ENCODE data around the gene CAMK2A. TPM values are rescaled to one million over a fixed set of nuclear protein-coding genes. Genes with fewer than 3 reads are reported as not detected.

The CAMK2A gene
- polyA plus RNA-seq, 1 donor (not counting 4 experiments of a cell fraction or from before 2014, with no cell fraction given), result 0.05 TPM

DNA sequence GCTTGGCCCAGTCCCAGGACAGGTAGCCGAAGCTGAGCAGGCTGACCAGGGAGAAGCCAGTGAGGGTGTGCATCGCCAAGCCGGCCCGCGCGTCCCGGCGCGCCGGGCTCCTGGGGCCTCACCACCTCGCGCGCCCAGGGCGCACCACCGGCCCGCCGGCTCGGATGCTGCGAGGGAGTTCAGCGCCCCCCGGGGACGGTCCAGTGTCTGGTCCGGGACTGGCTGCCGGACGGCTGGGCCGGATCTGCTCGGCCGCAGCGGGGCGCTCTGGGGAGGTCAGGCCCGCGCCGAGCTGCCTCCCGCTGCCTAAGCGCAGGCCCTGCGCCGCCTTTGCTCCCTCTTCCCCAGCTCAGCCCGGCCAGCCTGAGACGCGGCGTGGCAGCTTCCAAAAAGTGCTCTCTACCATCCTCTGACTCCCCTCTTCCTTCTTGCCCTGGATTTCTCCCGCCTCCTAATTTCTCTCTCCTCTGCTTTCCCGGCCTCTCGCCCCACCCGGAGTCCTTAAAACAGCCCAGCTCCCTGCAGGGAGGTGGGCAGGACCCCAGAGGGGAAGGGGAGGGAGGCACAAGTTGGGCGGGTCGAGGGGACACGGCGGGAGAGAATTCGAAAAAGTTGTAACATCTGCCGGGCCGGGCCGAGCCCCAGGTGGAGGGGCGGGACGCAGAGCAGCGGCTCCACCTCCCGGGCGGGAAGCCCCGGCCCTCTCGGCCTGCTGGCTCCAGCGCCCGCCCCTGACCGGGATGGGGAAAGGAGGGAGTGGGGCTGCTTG is 12.9 kb upstream of the CAMK2A start, which contains the start of gene ARSI:
Gene ARSI (minus strand): TSS at position 605 of the 769 bp plus-strand sequence. CDS start 532 bp downstream, at position 73.
- no peaks in the 10 kb centered on the region for H3K9me3 ChIP-seq (ENCODE audit: control insufficient read depth, low read depth, low read length)
- no peaks in the 10 kb centered on the region for H3K79me2 ChIP-seq (ENCODE audit: control insufficient read depth, insufficient read depth, low read length)
- no peaks in the 10 kb centered on the region for H3K36me3 ChIP-seq (ENCODE audit: control insufficient read depth in 2 of 2, extremely low read depth in 1 of 2, insufficient read depth in 2 of 2, low read length in 2 of 2)
- DNase-seq (ENCODE audit: low read depth, low spot score) (no peak), FAIRE-seq (no peak)
- TF ChIP-seq, protein P1, sequence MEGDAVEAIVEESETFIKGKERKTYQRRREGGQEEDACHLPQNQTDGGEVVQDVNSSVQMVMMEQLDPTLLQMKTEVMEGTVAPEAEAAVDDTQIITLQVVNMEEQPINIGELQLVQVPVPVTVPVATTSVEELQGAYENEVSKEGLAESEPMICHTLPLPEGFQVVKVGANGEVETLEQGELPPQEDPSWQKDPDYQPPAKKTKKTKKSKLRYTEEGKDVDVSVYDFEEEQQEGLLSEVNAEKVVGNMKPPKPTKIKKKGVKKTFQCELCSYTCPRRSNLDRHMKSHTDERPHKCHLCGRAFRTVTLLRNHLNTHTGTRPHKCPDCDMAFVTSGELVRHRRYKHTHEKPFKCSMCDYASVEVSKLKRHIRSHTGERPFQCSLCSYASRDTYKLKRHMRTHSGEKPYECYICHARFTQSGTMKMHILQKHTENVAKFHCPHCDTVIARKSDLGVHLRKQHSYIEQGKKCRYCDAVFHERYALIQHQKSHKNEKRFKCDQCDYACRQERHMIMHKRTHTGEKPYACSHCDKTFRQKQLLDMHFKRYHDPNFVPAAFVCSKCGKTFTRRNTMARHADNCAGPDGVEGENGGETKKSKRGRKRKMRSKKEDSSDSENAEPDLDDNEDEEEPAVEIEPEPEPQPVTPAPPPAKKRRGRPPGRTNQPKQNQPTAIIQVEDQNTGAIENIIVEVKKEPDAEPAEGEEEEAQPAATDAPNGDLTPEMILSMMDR (optimal IDR thresholded peaks at IDR 0.05 in 1 of 3, IDR thresholded peaks at IDR 0.05 in 1 of 3, conservative IDR thresholded peaks at IDR 0.05 in 1 of 3; ENCODE audit: extremely low read depth in 1 of 3, insufficient read depth in 2 of 3, low read length in 3 of 3), result peak in 1 of 3 experiments; percentile 25
- no peak for TF ChIP-seq EZH2 (IDR thresholded peaks at IDR 0.05; ENCODE audit: low read length)
- dilution Hi-C loops (cut with MboI; ENCODE audit: extremely low pct_ligation_motif_present, low sequenced_read_pairs), result no loop called here
- peak within 1 kb of the TSS; percentile 77 for H3K4me2 ChIP-seq (ENCODE audit: control insufficient read depth, extremely low read depth, insufficient read depth, low read depth, low read length)
- peaks cover 4% of the 10 kb centered on the region for H3K9me1 ChIP-seq (ENCODE audit: control insufficient read depth, extremely low read depth, insufficient read depth, low read length)
- peak within 1 kb of the TSS; percentile 76 for H2AFZ ChIP-seq (ENCODE audit: control insufficient read depth, low read length)
- peak within 1 kb of the TSS; percentile 15 to 53 (median 46) for H3K4me3 ChIP-seq (ENCODE audit: control insufficient read depth in 2 of 3, extremely low read depth in 1 of 3, insufficient read depth in 2 of 3, low read depth in 1 of 3, low read length in 3 of 3)
- H3K27ac ChIP-seq (ENCODE audit: control insufficient read depth, insufficient read depth, low read length), result peak within 1 kb of the TSS; percentile 18
- H4K20me1 ChIP-seq (ENCODE audit: control insufficient read depth, extremely low read depth, insufficient read depth, low read length), result no peaks in the 10 kb centered on the region
- no peaks in the 10 kb centered on the region for H3K27me3 ChIP-seq (ENCODE audit: control insufficient read depth, extremely low read depth, insufficient read depth, low read length)
- H3K9ac ChIP-seq (ENCODE audit: control insufficient read depth, extremely low read depth, insufficient read depth, low read length), result peak within 1 kb of the TSS; percentile 73
- peaks cover 34% of the 10 kb centered on the region for H3K4me1 ChIP-seq (ENCODE audit: control insufficient read depth, extremely low read depth, insufficient read depth, low read length)

DNA sequence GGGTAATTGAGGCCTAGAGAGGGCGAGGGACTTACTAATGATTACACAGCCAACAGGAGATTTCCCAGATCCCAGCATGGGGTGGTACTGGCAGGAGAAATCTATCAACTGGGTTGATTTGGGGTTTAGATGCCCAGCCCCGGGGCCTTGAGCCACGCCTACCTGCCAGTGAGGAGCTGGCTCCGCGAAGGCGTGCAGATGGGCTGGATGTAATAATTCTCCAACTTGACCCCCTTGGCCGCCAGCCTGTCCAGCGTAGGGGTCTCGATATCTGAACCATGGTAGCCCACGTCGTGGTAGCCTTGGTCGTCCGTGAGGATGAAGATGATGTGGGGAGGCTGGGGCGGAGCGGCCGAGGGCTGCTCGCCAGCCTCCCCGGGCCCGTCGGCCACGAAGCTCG is 12.3 kb upstream of the CAMK2A start:
- Histone ChIP-seq H3K79me2 (ENCODE audit: control insufficient read depth, insufficient read depth, low read length) (no peaks in the 10 kb centered on the region), H3K27ac (ENCODE audit: control insufficient read depth, insufficient read depth, low read length) (no peak overlapping the region), H3K4me3 (ENCODE audit: control insufficient read depth in 2 of 3, extremely low read depth in 1 of 3, insufficient read depth in 2 of 3, low read depth in 1 of 3, low read length in 3 of 3) (peak overlapping the region in 2 of 3 experiments; percentile 46 to 53), H3K9me3 (ENCODE audit: control insufficient read depth, low read depth, low read length) (no peaks in the 10 kb centered on the region), H3K27me3 (ENCODE audit: control insufficient read depth, extremely low read depth, insufficient read depth, low read length) (no peaks in the 10 kb centered on the region), H3K4me2 (ENCODE audit: control insufficient read depth, extremely low read depth, insufficient read depth, low read depth, low read length) (peak overlapping the region; percentile 77), H3K9me1 (ENCODE audit: control insufficient read depth, extremely low read depth, insufficient read depth, low read length) (peaks cover 4% of the 10 kb centered on the region), H3K36me3 (ENCODE audit: control insufficient read depth in 2 of 2, extremely low read depth in 1 of 2, insufficient read depth in 2 of 2, low read length in 2 of 2) (no peaks in the 10 kb centered on the region), H2AFZ (ENCODE audit: control insufficient read depth, low read length) (peak overlapping the region; percentile 76), H4K20me1 (ENCODE audit: control insufficient read depth, extremely low read depth, insufficient read depth, low read length) (no peaks in the 10 kb centered on the region), H3K4me1 (ENCODE audit: control insufficient read depth, extremely low read depth, insufficient read depth, low read length) (peaks cover 36% of the 10 kb centered on the region), H3K9ac (ENCODE audit: control insufficient read depth, extremely low read depth, insufficient read depth, low read length) (peak overlapping the region; percentile 73)
- no peak for DNase-seq (ENCODE audit: low read depth, low spot score)
- no peak for TF ChIP-seq EZH2 (IDR thresholded peaks at IDR 0.05; ENCODE audit: low read length)
- TF ChIP-seq, protein P1 (optimal IDR thresholded peaks at IDR 0.05 in 1 of 3, IDR thresholded peaks at IDR 0.05 in 1 of 3, conservative IDR thresholded peaks at IDR 0.05 in 1 of 3; ENCODE audit: extremely low read depth in 1 of 3, insufficient read depth in 2 of 3, low read length in 3 of 3), result no peak
- no peak for FAIRE-seq
- dilution Hi-C loops (cut with MboI; ENCODE audit: extremely low pct_ligation_motif_present, low sequenced_read_pairs), result no loop called here
